ENCODE measurements around the gene ATP6AP1.

GRCh38 chrX:154473683-154474082, 45.2 kb downstream of the ATP6AP1 start:
- TF ChIP-seq, protein P1, sequence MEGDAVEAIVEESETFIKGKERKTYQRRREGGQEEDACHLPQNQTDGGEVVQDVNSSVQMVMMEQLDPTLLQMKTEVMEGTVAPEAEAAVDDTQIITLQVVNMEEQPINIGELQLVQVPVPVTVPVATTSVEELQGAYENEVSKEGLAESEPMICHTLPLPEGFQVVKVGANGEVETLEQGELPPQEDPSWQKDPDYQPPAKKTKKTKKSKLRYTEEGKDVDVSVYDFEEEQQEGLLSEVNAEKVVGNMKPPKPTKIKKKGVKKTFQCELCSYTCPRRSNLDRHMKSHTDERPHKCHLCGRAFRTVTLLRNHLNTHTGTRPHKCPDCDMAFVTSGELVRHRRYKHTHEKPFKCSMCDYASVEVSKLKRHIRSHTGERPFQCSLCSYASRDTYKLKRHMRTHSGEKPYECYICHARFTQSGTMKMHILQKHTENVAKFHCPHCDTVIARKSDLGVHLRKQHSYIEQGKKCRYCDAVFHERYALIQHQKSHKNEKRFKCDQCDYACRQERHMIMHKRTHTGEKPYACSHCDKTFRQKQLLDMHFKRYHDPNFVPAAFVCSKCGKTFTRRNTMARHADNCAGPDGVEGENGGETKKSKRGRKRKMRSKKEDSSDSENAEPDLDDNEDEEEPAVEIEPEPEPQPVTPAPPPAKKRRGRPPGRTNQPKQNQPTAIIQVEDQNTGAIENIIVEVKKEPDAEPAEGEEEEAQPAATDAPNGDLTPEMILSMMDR (IDR thresholded peaks at IDR 0.05) = no peak
- no peak for TF ChIP-seq EZH2 (IDR thresholded peaks at IDR 0.05; ENCODE audit: borderline replicate concordance, insufficient read depth, low read depth, low read length, poor library complexity, severe bottlenecking)
